IPS DF 6.9 (cell line): ENCODE data around the gene RAB28.

Experiments used
- DNase-seq: peaks from one replicate; pipeline ENCODE4 v3.0.0-alpha.2; 2013; ENCODE audit warnings: low read depth, low spot score
- H3K27ac ChIP-seq: one replicate; pipeline ENCODE4 v1.5.1; 2013; ENCODE audit warnings: low read length, control low read depth
- H3K27me3 ChIP-seq: 2 replicates; pipeline ENCODE4 v1.6.1; 2013; ENCODE audit warnings: mild to moderate bottlenecking, low read length; ENCODE audit not compliant: control insufficient read depth, insufficient read depth
- H3K36me3 ChIP-seq: 2 replicates; pipeline ENCODE4 v1.6.1; 2013; ENCODE audit warnings: low read length; ENCODE audit not compliant: control insufficient read depth, insufficient read depth
- H3K4me1 ChIP-seq: 2 replicates; pipeline ENCODE4 v1.6.1; 2013; ENCODE audit warnings: low read length; ENCODE audit not compliant: control insufficient read depth, insufficient read depth
- H3K4me3 ChIP-seq: 2 replicates; pipeline ENCODE4 v1.5.1; 2013; ENCODE audit warnings: mild to moderate bottlenecking, low read length
- H3K9me3 ChIP-seq: 2 replicates; pipeline ENCODE4 v1.6.1; 2013; ENCODE audit warnings: low read length, inconsistent platforms; ENCODE audit not compliant: control insufficient read depth, insufficient read depth
- WGBS: extraction: QIAGEN DNeasy Blood & Tissue Kit; methylation state at CpG from one replicate; pipeline ENCODE4 v1.1.7; 2013; ENCODE audit warnings: mixed read lengths, missing lambda C conversion rate; ENCODE audit not compliant: insufficient read length, insufficient coverage; 5-methylcytosine and 5-hydroxymethylcytosine counted together

The RAB28 gene

DNA sequence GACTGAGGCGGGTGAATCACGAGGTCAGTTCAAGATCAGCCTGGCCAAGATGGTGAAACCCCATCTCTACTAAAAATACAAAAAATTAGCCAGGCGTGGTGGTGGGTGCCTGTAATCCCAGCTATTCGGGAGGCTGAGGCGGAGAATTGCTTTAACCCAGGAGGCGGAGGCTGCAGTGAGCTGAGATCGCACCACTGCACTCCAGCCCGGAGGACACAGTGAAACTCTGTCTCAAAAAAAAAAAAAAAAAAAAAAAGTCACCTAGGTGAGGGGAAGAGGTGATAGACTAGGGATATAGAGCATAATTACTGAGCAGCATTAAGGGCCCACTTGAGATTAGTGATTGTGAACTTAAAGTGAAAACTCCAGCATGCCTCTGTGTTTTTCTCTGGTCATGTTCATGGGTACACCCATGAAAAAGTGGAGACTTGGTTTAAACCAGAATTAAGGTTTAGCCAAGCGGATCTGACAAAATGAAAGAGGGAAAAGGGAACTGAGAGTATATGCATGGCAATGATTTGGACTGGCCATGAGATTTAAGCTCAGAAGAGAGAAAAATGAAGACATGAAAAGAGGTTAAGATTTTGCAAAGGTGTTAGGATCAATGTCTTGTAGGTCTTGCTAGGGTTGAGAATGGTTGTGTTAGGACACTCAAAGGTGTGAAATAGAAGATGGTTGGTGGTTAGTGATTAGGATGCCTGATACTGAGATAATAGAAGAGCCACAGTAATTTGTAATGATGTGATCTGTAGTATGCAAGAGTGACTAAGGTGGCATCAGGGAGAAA is 105.0 kb downstream of the RAB28 start:
- Histone ChIP-seq H3K27me3 (no peaks in the 10 kb centered on the region), H3K27ac (no peak overlapping the region), H3K36me3 (no peaks in the 10 kb centered on the region), H3K4me1 (no peaks in the 10 kb centered on the region), H3K4me3 (no peak overlapping the region), H3K9me3 (no peaks in the 10 kb centered on the region)
- WGBS: no CpG with 5 or more reads among the region's 9 CpGs
- no peak for DNase-seq

DNA sequence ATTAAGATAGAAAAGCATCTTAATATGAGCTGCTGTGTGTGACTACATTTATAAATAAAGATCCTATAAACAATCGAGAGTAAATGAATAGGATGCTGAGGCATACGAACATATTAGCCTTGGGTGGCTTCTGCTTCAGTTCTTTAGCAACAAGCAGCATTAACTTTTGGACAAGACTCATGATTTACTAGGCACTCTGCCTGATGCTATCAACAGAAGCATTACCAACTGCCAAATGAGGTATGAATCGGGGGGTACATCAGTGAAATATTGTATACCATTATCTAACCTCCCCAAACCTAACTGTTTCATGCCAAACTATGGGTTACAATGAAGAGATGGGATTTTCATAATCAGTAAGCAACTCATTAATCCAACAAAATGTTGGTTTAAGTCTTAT is 113.1 kb downstream of the RAB28 start:
- DNase-seq: no peak

GRCh38 chr4:13368217-13368616 is 115.9 kb downstream of the RAB28 start:
- H3K4me3 ChIP-seq: no peak overlapping the region
- no peaks in the 10 kb centered on the region for H3K27me3 ChIP-seq
- H3K36me3 ChIP-seq: no peaks in the 10 kb centered on the region; the same call in 1 of the 2 replicates
- no CpG with 5 or more reads among the region's 2 CpGs for WGBS
- H3K4me1 ChIP-seq: no peaks in the 10 kb centered on the region
- H3K9me3 ChIP-seq: no peaks in the 10 kb centered on the region
- no peak overlapping the region for H3K27ac ChIP-seq
- DNase-seq: no peak

More for the DNA sequence above, 113.1 kb downstream of the RAB28 start:
- Histone ChIP-seq H3K4me1 (no peaks in the 10 kb centered on the region), H3K27ac (no peak overlapping the region), H3K4me3 (no peak overlapping the region), H3K36me3 (no peaks in the 10 kb centered on the region), H3K27me3 (no peaks in the 10 kb centered on the region), H3K9me3 (no peaks in the 10 kb centered on the region)
- no CpG with 5 or more reads among the region's 3 CpGs for WGBS

DNA sequence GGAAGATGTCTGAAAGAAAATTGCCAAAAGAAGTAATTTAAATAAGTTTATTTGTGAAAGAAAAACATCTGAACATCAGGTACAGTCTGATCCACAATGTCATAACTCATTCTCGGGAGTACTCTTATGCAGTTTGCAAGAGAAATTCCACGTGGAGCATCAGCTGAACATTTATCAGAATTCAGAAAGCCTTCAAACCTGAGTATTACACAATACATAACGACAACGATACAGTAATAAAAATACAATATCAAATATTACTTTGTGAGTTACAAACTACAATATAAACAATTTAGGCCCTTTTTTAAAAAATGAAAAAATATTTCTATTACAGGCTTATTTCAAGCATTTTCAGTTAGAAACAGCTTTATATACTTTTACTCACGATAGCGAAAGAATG is 116.4 kb downstream of the RAB28 start:
- Histone ChIP-seq H3K27me3 (no peaks in the 10 kb centered on the region), H3K4me1 (no peaks in the 10 kb centered on the region), H3K36me3 (no peaks in the 10 kb centered on the region; the same call in 1 of the 2 replicates), H3K27ac (no peak overlapping the region), H3K9me3 (no peaks in the 10 kb centered on the region), H3K4me3 (no peak overlapping the region)
- 100% methylated on average over 2 of the region's 6 CpGs for WGBS
- no peak for DNase-seq

- Histone ChIP-seq H3K27ac (no peak overlapping the region), H3K4me3 (no peak overlapping the region), H3K36me3 (no peaks in the 10 kb centered on the region; the same call in 1 of the 2 replicates), H3K27me3 (no peaks in the 10 kb centered on the region), H3K9me3 (no peaks in the 10 kb centered on the region), H3K4me1 (no peaks in the 10 kb centered on the region)
- no peak for DNase-seq
These were observed 116.9 kb downstream of the RAB28 start for GRCh38 chr4:13367244-13367643.

DNA sequence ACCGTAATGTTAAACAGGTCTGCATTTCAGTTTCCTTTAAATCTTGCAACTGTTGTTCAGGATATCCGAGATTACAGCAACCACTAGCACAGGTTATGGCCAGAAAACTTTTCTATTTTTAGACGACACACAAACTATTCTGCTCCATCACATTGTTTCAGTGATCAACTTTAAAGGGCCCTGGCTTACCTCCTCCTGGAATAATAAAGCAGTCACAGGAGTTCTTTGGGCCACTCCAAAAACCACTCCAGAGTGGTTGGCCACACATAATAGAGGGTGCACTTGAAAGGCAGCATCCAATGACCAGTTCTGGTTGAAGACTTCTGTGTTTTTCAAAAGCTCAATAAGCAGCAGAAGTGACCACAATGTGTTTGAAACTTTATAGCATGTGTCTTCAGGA is 118.9 kb downstream of the RAB28 start:
- H3K27me3 ChIP-seq: no peaks in the 10 kb centered on the region
- H3K9me3 ChIP-seq: no peaks in the 10 kb centered on the region
- H3K4me3 ChIP-seq: no peak overlapping the region
- no CpG with 5 or more reads among the region's 3 CpGs for WGBS
- H3K36me3 ChIP-seq: no peaks in the 10 kb centered on the region; the same call in 1 of the 2 replicates
- no peaks in the 10 kb centered on the region for H3K4me1 ChIP-seq
- H3K27ac ChIP-seq: no peak overlapping the region
- DNase-seq: no peak

- no peak for DNase-seq
- Histone ChIP-seq H3K4me1 (no peaks in the 10 kb centered on the region), H3K27me3 (no peaks in the 10 kb centered on the region), H3K27ac (no peak overlapping the region), H3K36me3 (no peaks in the 10 kb centered on the region; the same call in 1 of the 2 replicates), H3K9me3 (no peaks in the 10 kb centered on the region), H3K4me3 (no peak overlapping the region)
- WGBS: no CpG with 5 or more reads among the region's 6 CpGs
These were observed 119.5 kb downstream of the RAB28 start for GRCh38 chr4:13364653-13365052.

- Histone ChIP-seq H3K27ac (no peak overlapping the region), H3K9me3 (no peaks in the 10 kb centered on the region), H3K36me3 (no peaks in the 10 kb centered on the region; the same call in 1 of the 2 replicates), H3K4me1 (no peaks in the 10 kb centered on the region), H3K27me3 (no peaks in the 10 kb centered on the region), H3K4me3 (no peak overlapping the region)
- DNase-seq: no peak
- no CpG with 5 or more reads among the region's 1 CpG for WGBS
These were observed 120.0 kb downstream of the RAB28 start for GRCh38 chr4:13364172-13364571.

DNA sequence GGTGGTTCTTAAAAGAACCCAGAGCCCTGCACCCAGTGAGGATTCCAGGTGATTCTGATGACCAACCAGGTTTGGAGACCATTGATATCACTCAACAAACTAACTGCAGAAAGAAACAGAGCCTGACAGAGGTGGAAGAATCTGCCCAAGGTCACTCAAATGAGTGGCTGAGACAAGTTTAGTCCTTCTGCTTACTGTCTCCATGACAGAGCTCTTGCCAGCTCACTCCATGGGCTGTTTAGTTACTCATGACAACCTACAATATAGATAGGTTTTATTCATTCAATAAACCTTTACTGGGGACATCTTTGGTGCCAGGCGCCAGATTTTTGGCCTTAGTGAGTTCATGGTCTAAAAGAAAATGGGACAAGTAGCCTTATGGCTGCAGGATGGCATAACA is 124.3 kb downstream of the RAB28 start:
- Histone ChIP-seq H3K4me1 (no peaks in the 10 kb centered on the region), H3K9me3 (no peaks in the 10 kb centered on the region), H3K36me3 (no peaks in the 10 kb centered on the region), H3K27me3 (no peaks in the 10 kb centered on the region), H3K4me3 (no peak overlapping the region), H3K27ac (no peak overlapping the region)
- WGBS: no CpG with 5 or more reads among the region's 1 CpG
- no peak for DNase-seq

DNA sequence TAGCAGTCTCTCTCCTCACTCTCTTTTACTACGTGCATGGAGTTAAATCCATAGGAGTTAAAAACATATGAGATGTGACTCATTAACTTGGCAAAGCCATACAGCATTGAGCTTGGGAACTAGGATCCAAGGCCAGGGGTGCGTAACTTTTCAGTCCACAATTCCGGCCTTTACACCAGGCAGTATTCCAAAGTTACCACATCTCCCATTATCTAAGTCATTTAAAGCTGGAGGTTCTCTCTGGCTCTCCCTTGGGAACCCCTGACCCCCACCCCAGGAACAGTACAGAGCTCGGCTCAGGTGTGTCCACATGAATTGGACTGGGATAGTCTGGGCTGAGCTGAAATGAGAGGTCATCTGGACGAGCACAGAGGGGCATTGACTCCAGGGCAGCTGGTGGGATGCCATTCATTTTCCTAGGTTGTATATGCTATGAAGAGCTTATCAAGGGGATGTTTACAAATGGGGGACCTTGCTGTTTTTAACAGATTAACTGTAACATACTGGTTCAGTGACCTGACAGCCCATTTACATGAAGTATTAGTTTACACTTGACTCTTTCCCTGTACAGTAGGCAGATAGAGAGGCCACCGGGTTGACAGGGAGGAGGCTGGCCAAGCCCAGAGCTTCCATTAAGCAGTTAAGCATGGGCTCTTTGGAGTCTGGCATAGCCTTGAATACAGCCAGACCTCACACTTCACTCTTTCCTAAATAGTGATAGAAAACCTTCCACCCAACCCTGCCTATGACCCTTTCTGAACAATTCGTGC is 128.8 kb downstream of the RAB28 start:
- H3K27ac ChIP-seq: no peak overlapping the region
- H3K36me3 ChIP-seq: no peaks in the 10 kb centered on the region
- H3K9me3 ChIP-seq: no peaks in the 10 kb centered on the region
- WGBS: no CpG with 5 or more reads among the region's 7 CpGs
- H3K27me3 ChIP-seq: no peaks in the 10 kb centered on the region
- no peak overlapping the region for H3K4me3 ChIP-seq
- no peak for DNase-seq
- no peaks in the 10 kb centered on the region for H3K4me1 ChIP-seq
